HG03442 (cell line): ENCODE data around the gene CLBA1.
"Not testable (repeated sequence)": the region's sequence is repeated elsewhere in the genome, so short reads cannot be mapped to it uniquely, and the experiment has no call there.

ENCODE experiments used
- ATAC-seq: cut with Tn5 transposase; IDR thresholded peaks from one replicate; pipeline ENCODE4 v1.9.1; 2021; ENCODE audit warnings: mild to moderate bottlenecking, moderate library complexity; ENCODE audit not compliant: unreplicated experiment

Gene CLBA1

GRCh38 chr14:105021656-105022275 lies 36.2 kb downstream of the CLBA1 start:
- ATAC-seq: no peak

GRCh38 chr14:105022276-105022670 lies 36.7 kb downstream of the CLBA1 start:
- no peak for ATAC-seq

- ATAC-seq: no peak
These were observed 37.6 kb downstream of the CLBA1 start for GRCh38 chr14:105023144-105023543.

GRCh38 chr14:105023791-105024480 lies 38.3 kb downstream of the CLBA1 start:
- ATAC-seq: no peak

- ATAC-seq: no peak
These were observed 39.8 kb downstream of the CLBA1 start for GRCh38 chr14:105025429-105025828.

GRCh38 chr14:105026033-105026785 lies 40.6 kb downstream of the CLBA1 start:
- ATAC-seq: peak; percentile 29

- no peak for ATAC-seq
These were observed 41.4 kb downstream of the CLBA1 start for GRCh38 chr14:105026802-105027563.

- ATAC-seq: not testable (repeated sequence)
These were observed 42.1 kb downstream of the CLBA1 start for GRCh38 chr14:105027718-105028117.

GRCh38 chr14:105028251-105028927 lies 42.8 kb downstream of the CLBA1 start:
- no peak for ATAC-seq

GRCh38 chr14:105029402-105029801 lies 43.8 kb downstream of the CLBA1 start:
- no peak for ATAC-seq

- no peak for ATAC-seq
These were observed 44.6 kb downstream of the CLBA1 start for GRCh38 chr14:105030194-105030593.

GRCh38 chr14:105030836-105031396 lies 45.3 kb downstream of the CLBA1 start:
- ATAC-seq: no peak

- not testable (repeated sequence) for ATAC-seq
These were observed 46.9 kb downstream of the CLBA1 start for GRCh38 chr14:105032451-105032901.

- not testable (repeated sequence) for ATAC-seq
These were observed 47.9 kb downstream of the CLBA1 start for GRCh38 chr14:105033412-105033900.

GRCh38 chr14:105034315-105035039 lies 48.9 kb downstream of the CLBA1 start:
- no peak for ATAC-seq

GRCh38 chr14:105035616-105036015 lies 50.0 kb downstream of the CLBA1 start:
- not testable (repeated sequence) for ATAC-seq

GRCh38 chr14:105039458-105040205 lies 54.0 kb downstream of the CLBA1 start:
- no peak for ATAC-seq
